K562 (cell line): ENCODE data around the gene OGDH.

Experiments used
- CBFB ChIP-seq: sonication (generic); formaldehyde crosslinking; IDR thresholded peaks from 2 replicates; pipeline ENCODE4 v1.4.0; 2020; ENCODE audit warnings: mild to moderate bottlenecking, missing genetic modification reagents
- CHD4 ChIP-seq: fragments of 200-600 bp; sonication (generic); IDR thresholded peaks from 3 replicates; pipeline ENCODE4 v1.6.1; 2012; ENCODE audit warnings: low read depth, mild to moderate bottlenecking, mixed read lengths, low read length, inconsistent platforms; ENCODE audit not compliant: insufficient read depth, insufficient replicate concordance, poor library complexity, severe bottlenecking
- FOSL1 ChIP-seq: fragments of 200-800 bp; sonication (Bioruptor generic); conservative IDR thresholded peaks from 2 replicates; pipeline ENCODE4 v1.6.1; 2016; ENCODE audit warnings: missing genetic modification characterization, missing compliant biosample characterization
- MYC ChIP-seq, 2 experiments: fragments of 250-450 bp in 1 of 2; sonication (Bioruptor Pico) in 1 of 2; IDR thresholded peaks; 2 replicates each; pipeline versions ENCODE4 v1.5.1 to v1.6.1; 2012 to 2021; ENCODE audit warnings: low read depth in 2 of 2, borderline replicate concordance in 1 of 2, improper control_type of control experiment in 1 of 2, low read length in 1 of 2, mild to moderate bottlenecking in 1 of 2, moderate library complexity in 1 of 2
- PHTF2 ChIP-seq: fragments of 250-450 bp; sonication (Bioruptor Pico); IDR thresholded peaks from 2 replicates; pipeline ENCODE4 v1.5.0; 2021; ENCODE audit warnings: mild to moderate bottlenecking
- POLR2A ChIP-seq: fragments of 450-650 bp; conservative IDR thresholded peaks from 2 replicates; pipeline ENCODE4 v1.6.1; 2016
- RAD21 ChIP-seq, 2 experiments: fragments of 250-450 bp in 1 of 2; fragments of 450-650 bp in 1 of 2; sonication (Bioruptor Pico) in 1 of 2; formaldehyde crosslinking in 1 of 2; IDR thresholded peaks in 1 of 2; conservative IDR thresholded peaks in 1 of 2; 2 replicates each; pipeline versions ENCODE4 v1.4.0 to v1.8.0; 2020 to 2022; ENCODE audit warnings: mild to moderate bottlenecking in 2 of 2, moderate library complexity in 1 of 2
- TEAD2 ChIP-seq: fragments of 450-650 bp; IDR thresholded peaks from 2 replicates; pipeline ENCODE4 v1.6.1; 2016; ENCODE audit warnings: missing genetic modification characterization, control low read depth, missing compliant biosample characterization

DNA sequence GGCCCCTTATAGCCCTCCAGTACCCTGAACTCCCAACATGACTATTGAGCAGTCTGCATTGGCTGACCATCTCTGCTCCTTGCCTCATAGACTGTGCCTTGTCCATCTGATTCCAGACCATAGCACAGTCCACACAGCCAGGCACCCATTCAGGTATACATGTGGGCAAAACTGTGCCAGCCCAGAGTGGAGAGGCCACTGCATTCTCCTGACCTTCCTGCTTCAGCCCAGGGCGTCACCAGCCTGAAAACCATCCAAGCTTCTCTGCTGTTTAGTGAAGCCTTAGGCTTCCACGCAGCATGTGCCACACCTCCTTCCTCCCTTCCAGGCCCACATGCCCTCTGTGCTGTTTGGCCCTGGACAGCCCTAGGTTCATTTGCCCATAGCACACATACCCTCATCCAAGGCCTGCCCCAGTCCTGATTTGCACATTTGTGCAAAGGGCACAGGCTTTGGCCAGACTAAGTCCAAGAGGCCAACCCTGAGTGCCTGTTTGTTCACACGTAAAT lies 43.2 kb upstream of the OGDH start:
- TF ChIP-seq FOSL1 (tag) = no peak
- TF ChIP-seq RAD21 (CRISPR knock-in tag; conservative IDR thresholded peaks at IDR 0.05 in 1 of 2, IDR thresholded peaks at IDR 0.05 in 1 of 2) = no peak
- TF ChIP-seq CBFB = no peak
- no peak for TF ChIP-seq PHTF2 (CRISPR knock-in tag)
- TF ChIP-seq TEAD2 = no peak
- TF ChIP-seq MYC (IDR thresholded peaks at IDR 0.05; ENCODE audit: low read depth, low read length) = no peak
- TF ChIP-seq MYC (CRISPR knock-in tag; IDR thresholded peaks at IDR 0.05; ENCODE audit: borderline replicate concordance, low read depth) = no peak
- TF ChIP-seq CHD4 = no peak
- peak; percentile 56 for TF ChIP-seq POLR2A
